ENCODE results near the gene KRTAP5-5. TPM values are rescaled to one million over a fixed set of nuclear protein-coding genes. Genes with fewer than 3 reads are reported as not detected.

The KRTAP5-5 gene
- total RNA-seq, 1 experiment from 2014 or later = not detected

GRCh38 chr11:1598816-1599215 is 30.8 kb upstream of the KRTAP5-5 start:
- Histone ChIP-seq H3K4me3 (ENCODE audit: low read depth in 2 of 2, low read length in 2 of 2) (no peak overlapping the region), H3K9me3 (ENCODE audit: control insufficient read depth, insufficient read depth, low read depth, low read length) (no peaks in the 10 kb centered on the region), H3K27me3 (ENCODE audit: control insufficient read depth, insufficient read depth, low read length) (peaks cover 32% of the 10 kb centered on the region), H3K27ac (ENCODE audit: low read length) (no peak overlapping the region), H3K36me3 (ENCODE audit: control insufficient read depth, insufficient read depth, low read length) (no peaks in the 10 kb centered on the region), H3K4me1 (ENCODE audit: control insufficient read depth, insufficient read depth, low read length) (no peaks in the 10 kb centered on the region)
- POLR2A ChIA-PET = no interaction called here
- intact Hi-C loops (cut with micrococcal nuclease; ENCODE audit: unreplicated experiment) = no loop called here
- ATAC-seq (no peak), DNase-seq (ENCODE audit: low read depth, low spot score) (no peak)
- CTCF ChIA-PET = interaction anchor here (0.7 kb wide), 1 partner anchor 502 kb away, joined by 3 read pairs; no protein-coding TSS in a partner anchor
- BruUV-seq (replicated peaks) = no TSS peak
- no peak for TF ChIP-seq TCF7L2 (IDR thresholded peaks at IDR 0.05; ENCODE audit: low read depth, low read length)
- TF ChIP-seq CTCF (IDR thresholded peaks at IDR 0.05) = no peak
- TF ChIP-seq REST (IDR thresholded peaks at IDR 0.05; ENCODE audit: insufficient read depth in 1 of 2, low read depth in 2 of 2, low read length in 1 of 2) = no peak
- no peak for TF ChIP-seq SIN3A (IDR thresholded peaks at IDR 0.05; ENCODE audit: borderline replicate concordance, insufficient read depth, low read depth, low read length)
- TF ChIP-seq POLR2AphosphoS5 (IDR thresholded peaks at IDR 0.05; ENCODE audit: low read depth, low read length) = no peak
- in situ Hi-C loops (cut with HindIII; ENCODE audit: low pct_unique_long_range_greater_than_20kb, low sequenced_read_pairs) = no loop called here

- POLR2A ChIA-PET = no interaction called here
- no peak for ATAC-seq
- no peak overlapping the region for H3K4me3 ChIP-seq (ENCODE audit: low read depth in 2 of 2, low read length in 2 of 2)
Measured at GRCh38 chr11:1600626-1601025, 28.9 kb upstream of the KRTAP5-5 start.

More at GRCh38 chr11:1600626-1601025, 28.9 kb upstream of the KRTAP5-5 start:
- BruUV-seq (replicated peaks) = no TSS peak
- Histone ChIP-seq H3K9me3 (ENCODE audit: control insufficient read depth, insufficient read depth, low read depth, low read length) (no peaks in the 10 kb centered on the region), H3K27me3 (ENCODE audit: control insufficient read depth, insufficient read depth, low read length) (peaks cover 25% of the 10 kb centered on the region), H3K4me1 (ENCODE audit: control insufficient read depth, insufficient read depth, low read length) (no peaks in the 10 kb centered on the region), H3K36me3 (ENCODE audit: control insufficient read depth, insufficient read depth, low read length) (no peaks in the 10 kb centered on the region), H3K27ac (ENCODE audit: low read length) (no peak overlapping the region)
- in situ Hi-C loops (cut with HindIII; ENCODE audit: low pct_unique_long_range_greater_than_20kb, low sequenced_read_pairs) = no loop called here
- CTCF ChIA-PET = no interaction called here
- no peak for TF ChIP-seq TCF7L2 (IDR thresholded peaks at IDR 0.05; ENCODE audit: low read depth, low read length)
- no peak for TF ChIP-seq POLR2AphosphoS5 (IDR thresholded peaks at IDR 0.05; ENCODE audit: low read depth, low read length)
- TF ChIP-seq SIN3A (IDR thresholded peaks at IDR 0.05; ENCODE audit: borderline replicate concordance, insufficient read depth, low read depth, low read length) = no peak
- no peak for TF ChIP-seq REST (IDR thresholded peaks at IDR 0.05; ENCODE audit: insufficient read depth in 1 of 2, low read depth in 2 of 2, low read length in 1 of 2)
- no peak for TF ChIP-seq CTCF (IDR thresholded peaks at IDR 0.05)
- intact Hi-C loops (cut with micrococcal nuclease; ENCODE audit: unreplicated experiment) = no loop called here
- no peak for DNase-seq (ENCODE audit: low read depth, low spot score)

All from Panc1 (cell line).